SK-N-SH treated with all-trans-retinoic acid at 6 μM for 48 hours (cell line): ENCODE results near the gene NALCN.

ENCODE experiments used
- ARNTL ChIP-seq: fragments of 450-650 bp; formaldehyde crosslinking; IDR thresholded peaks from 2 replicates; pipeline ENCODE4 v1.5.0; 2020; ENCODE audit warnings: low read depth, mild to moderate bottlenecking, moderate library complexity, borderline replicate concordance
- CREB5 ChIP-seq: fragments of 250-450 bp; sonication (Bioruptor Pico); IDR thresholded peaks from 2 replicates; pipeline ENCODE4 v1.5.1; 2020; ENCODE audit warnings: low read depth, mild to moderate bottlenecking, moderate library complexity
- CSDC2 ChIP-seq: fragments of 250-450 bp; sonication (Bioruptor Pico); IDR thresholded peaks from 2 replicates; pipeline ENCODE4 v1.5.0; 2020; ENCODE audit warnings: mild to moderate bottlenecking, moderate library complexity
- OSR1 ChIP-seq: fragments of 250-450 bp; sonication (Bioruptor Pico); IDR thresholded peaks from 2 replicates; pipeline ENCODE4 v1.8.0; 2022; ENCODE audit warnings: moderate library complexity, mild to moderate bottlenecking, inconsistent platforms
- POU6F1 ChIP-seq: fragments of 250-450 bp; sonication (Bioruptor Pico); IDR thresholded peaks from 2 replicates; pipeline ENCODE4 v1.8.0; 2021; ENCODE audit warnings: low read depth, mild to moderate bottlenecking, moderate library complexity, borderline replicate concordance
- RARB ChIP-seq: fragments of 250-450 bp; sonication (Bioruptor Pico); IDR thresholded peaks from 2 replicates; pipeline ENCODE4 v1.8.0; 2021; ENCODE audit warnings: mild to moderate bottlenecking, moderate library complexity
- TCF4 ChIP-seq: fragments of 250-450 bp; sonication (Bioruptor Pico); IDR thresholded peaks from 2 replicates; pipeline ENCODE4 v1.8.0; 2021; ENCODE audit warnings: mild to moderate bottlenecking, moderate library complexity, borderline replicate concordance
- ZC3H10 ChIP-seq: fragments of 250-450 bp; sonication (Bioruptor Pico); IDR thresholded peaks from 2 replicates; pipeline ENCODE4 v1.5.1; 2021; ENCODE audit warnings: mild to moderate bottlenecking, moderate library complexity
- ZFP3 ChIP-seq: fragments of 250-450 bp; sonication (Bioruptor Pico); IDR thresholded peaks from 2 replicates; pipeline ENCODE4 v1.5.0; 2020; ENCODE audit warnings: mild to moderate bottlenecking, moderate library complexity
- ZFP30 ChIP-seq: fragments of 450-650 bp; formaldehyde crosslinking; IDR thresholded peaks from 2 replicates; pipeline ENCODE4 v1.5.0; 2022; ENCODE audit warnings: mild to moderate bottlenecking, moderate library complexity
- ZNF565 ChIP-seq: fragments of 450-650 bp; formaldehyde crosslinking; conservative IDR thresholded peaks from 2 replicates; pipeline ENCODE4 v1.5.0; 2020; ENCODE audit warnings: low read depth, mild to moderate bottlenecking, moderate library complexity
- TF ChIP-seq, protein P1 (sequence below): fragments of 250-450 bp; sonication (Bioruptor Pico); IDR thresholded peaks from 2 replicates; pipeline ENCODE4 v1.8.0; 2020; ENCODE audit warnings: mild to moderate bottlenecking, moderate library complexity, borderline replicate concordance

DNA sequence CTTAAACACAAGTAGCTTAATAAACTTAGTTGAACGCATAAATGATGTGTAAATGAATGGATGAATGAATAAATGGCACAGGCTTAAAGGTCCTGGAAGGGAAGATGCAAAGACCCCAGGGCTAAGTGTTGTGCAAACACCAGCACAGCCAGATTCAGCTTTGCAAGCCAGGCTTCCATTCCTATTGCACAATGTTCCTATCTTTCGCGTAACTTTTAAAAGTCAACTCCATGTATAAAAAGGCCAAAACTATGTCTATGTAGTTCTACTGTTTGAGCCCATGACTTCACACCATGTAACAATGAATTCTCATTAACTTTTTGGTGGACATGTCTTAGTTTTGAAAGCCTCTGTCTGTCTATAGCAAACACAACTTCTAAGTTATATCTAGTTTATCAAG lies 226.0 kb downstream of the NALCN start:
- TF ChIP-seq CREB5 (CRISPR knock-in tag) (no peak), CSDC2 (no peak), TCF4 (CRISPR knock-in tag) (no peak), OSR1 (CRISPR knock-in tag) (no peak), ARNTL (CRISPR knock-in tag) (no peak), ZNF565 (CRISPR knock-in tag) (no peak), ZC3H10 (CRISPR knock-in tag) (no peak), POU6F1 (CRISPR knock-in tag) (no peak), ZFP30 (CRISPR knock-in tag) (no peak), RARB (CRISPR knock-in tag) (no peak), ZFP3 (CRISPR knock-in tag) (no peak)
- TF ChIP-seq, protein P1, sequence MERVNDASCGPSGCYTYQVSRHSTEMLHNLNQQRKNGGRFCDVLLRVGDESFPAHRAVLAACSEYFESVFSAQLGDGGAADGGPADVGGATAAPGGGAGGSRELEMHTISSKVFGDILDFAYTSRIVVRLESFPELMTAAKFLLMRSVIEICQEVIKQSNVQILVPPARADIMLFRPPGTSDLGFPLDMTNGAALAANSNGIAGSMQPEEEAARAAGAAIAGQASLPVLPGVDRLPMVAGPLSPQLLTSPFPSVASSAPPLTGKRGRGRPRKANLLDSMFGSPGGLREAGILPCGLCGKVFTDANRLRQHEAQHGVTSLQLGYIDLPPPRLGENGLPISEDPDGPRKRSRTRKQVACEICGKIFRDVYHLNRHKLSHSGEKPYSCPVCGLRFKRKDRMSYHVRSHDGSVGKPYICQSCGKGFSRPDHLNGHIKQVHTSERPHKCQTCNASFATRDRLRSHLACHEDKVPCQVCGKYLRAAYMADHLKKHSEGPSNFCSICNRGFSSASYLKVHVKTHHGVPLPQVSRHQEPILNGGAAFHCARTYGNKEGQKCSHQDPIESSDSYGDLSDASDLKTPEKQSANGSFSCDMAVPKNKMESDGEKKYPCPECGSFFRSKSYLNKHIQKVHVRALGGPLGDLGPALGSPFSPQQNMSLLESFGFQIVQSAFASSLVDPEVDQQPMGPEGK (CRISPR knock-in tag): no peak
